ENCODE measurements around the gene BHLHA15.
"Not testable (repeated sequence)": the region's sequence is repeated elsewhere in the genome, so short reads cannot be mapped to it uniquely, and the experiment has no call there.

The BHLHA15 gene

GRCh38 chr7:98217623-98218582 lies 6.7 kb downstream of the BHLHA15 start:
- Histone ChIP-seq H3K4me1 (ENCODE audit: control insufficient read depth, insufficient read depth, low read length) (no peaks in the 10 kb centered on the region), H3K27ac (ENCODE audit: low read length) (no peak overlapping the region), H3K4me3 (ENCODE audit: low read length) (no peak overlapping the region), H3K36me3 (ENCODE audit: control insufficient read depth, insufficient read depth, low read length) (no peaks in the 10 kb centered on the region; the same call in 1 of the 2 replicates), H3K9me3 (ENCODE audit: control insufficient read depth, insufficient read depth, low read length) (no peaks in the 10 kb centered on the region), H3K27me3 (ENCODE audit: control insufficient read depth, insufficient read depth, low read length) (no peaks in the 10 kb centered on the region)
- DNase-seq (ENCODE audit: low read depth, low spot score) = no peak
- WGBS (ENCODE audit: insufficient coverage, insufficient read length) = no CpG with 5 or more reads among the region's 41 CpGs

GRCh38 chr7:98219382-98219781 lies 8.1 kb downstream of the BHLHA15 start:
- H3K36me3 ChIP-seq (ENCODE audit: control insufficient read depth, insufficient read depth, low read length); H3K27me3 ChIP-seq (ENCODE audit: control insufficient read depth, insufficient read depth, low read length); H3K9me3 ChIP-seq (ENCODE audit: control insufficient read depth, insufficient read depth, low read length); H3K4me3 ChIP-seq (ENCODE audit: low read length); H3K4me1 ChIP-seq (ENCODE audit: control insufficient read depth, insufficient read depth, low read length); H3K27ac ChIP-seq (ENCODE audit: low read length); DNase-seq (ENCODE audit: low read depth, low spot score): not testable (repeated sequence)
- no CpG with 5 or more reads among the region's 6 CpGs for WGBS (ENCODE audit: insufficient coverage, insufficient read length)

- Histone ChIP-seq H3K27me3 (ENCODE audit: control insufficient read depth, insufficient read depth, low read length) (no peaks in the 10 kb centered on the region), H3K9me3 (ENCODE audit: control insufficient read depth, insufficient read depth, low read length) (no peaks in the 10 kb centered on the region), H3K36me3 (ENCODE audit: control insufficient read depth, insufficient read depth, low read length) (no peaks in the 10 kb centered on the region; the same call in 1 of the 2 replicates), H3K4me1 (ENCODE audit: control insufficient read depth, insufficient read depth, low read length) (no peaks in the 10 kb centered on the region), H3K4me3 (ENCODE audit: low read length) (no peak overlapping the region), H3K27ac (ENCODE audit: low read length) (no peak overlapping the region)
- no peak for DNase-seq (ENCODE audit: low read depth, low spot score)
- WGBS (ENCODE audit: insufficient coverage, insufficient read length) = no CpG with 5 or more reads among the region's 34 CpGs
These were observed 10.6 kb downstream of the BHLHA15 start for GRCh38 chr7:98221611-98222532.

GRCh38 chr7:98222533-98223195 lies 11.4 kb downstream of the BHLHA15 start:
- no peak for DNase-seq (ENCODE audit: low read depth, low spot score)
- Histone ChIP-seq H3K9me3 (ENCODE audit: control insufficient read depth, insufficient read depth, low read length) (no peaks in the 10 kb centered on the region), H3K36me3 (ENCODE audit: control insufficient read depth, insufficient read depth, low read length) (no peaks in the 10 kb centered on the region; the same call in 1 of the 2 replicates), H3K4me1 (ENCODE audit: control insufficient read depth, insufficient read depth, low read length) (no peaks in the 10 kb centered on the region), H3K27me3 (ENCODE audit: control insufficient read depth, insufficient read depth, low read length) (no peaks in the 10 kb centered on the region), H3K27ac (ENCODE audit: low read length) (no peak overlapping the region), H3K4me3 (ENCODE audit: low read length) (no peak overlapping the region)
- no CpG with 5 or more reads among the region's 30 CpGs for WGBS (ENCODE audit: insufficient coverage, insufficient read length)

- Histone ChIP-seq H3K4me3 (ENCODE audit: low read length) (no peak overlapping the region), H3K36me3 (ENCODE audit: control insufficient read depth, insufficient read depth, low read length) (no peaks in the 10 kb centered on the region; the same call in 1 of the 2 replicates), H3K4me1 (ENCODE audit: control insufficient read depth, insufficient read depth, low read length) (no peaks in the 10 kb centered on the region), H3K27ac (ENCODE audit: low read length) (no peak overlapping the region), H3K27me3 (ENCODE audit: control insufficient read depth, insufficient read depth, low read length) (no peaks in the 10 kb centered on the region), H3K9me3 (ENCODE audit: control insufficient read depth, insufficient read depth, low read length) (no peaks in the 10 kb centered on the region)
- WGBS (ENCODE audit: insufficient coverage, insufficient read length) = no CpG with 5 or more reads among the region's 15 CpGs
- no peak for DNase-seq (ENCODE audit: low read depth, low spot score)
These were observed 12.2 kb downstream of the BHLHA15 start for GRCh38 chr7:98223351-98223897.

- H3K27ac ChIP-seq (ENCODE audit: low read length) = no peak overlapping the region
- no CpG with 5 or more reads among the region's 21 CpGs for WGBS (ENCODE audit: insufficient coverage, insufficient read length)
- no peak overlapping the region for H3K4me3 ChIP-seq (ENCODE audit: low read length)
- DNase-seq (ENCODE audit: low read depth, low spot score) = no peak
- H3K9me3 ChIP-seq (ENCODE audit: control insufficient read depth, insufficient read depth, low read length) = no peaks in the 10 kb centered on the region
- no peaks in the 10 kb centered on the region; the same call in 1 of the 2 replicates for H3K36me3 ChIP-seq (ENCODE audit: control insufficient read depth, insufficient read depth, low read length)
- H3K4me1 ChIP-seq (ENCODE audit: control insufficient read depth, insufficient read depth, low read length) = no peaks in the 10 kb centered on the region
- H3K27me3 ChIP-seq (ENCODE audit: control insufficient read depth, insufficient read depth, low read length) = no peaks in the 10 kb centered on the region
These were observed 12.9 kb downstream of the BHLHA15 start for GRCh38 chr7:98223898-98224700.

- Histone ChIP-seq H3K27ac (ENCODE audit: low read length) (no peak overlapping the region), H3K4me3 (ENCODE audit: low read length) (no peak overlapping the region), H3K9me3 (ENCODE audit: control insufficient read depth, insufficient read depth, low read length) (no peaks in the 10 kb centered on the region), H3K36me3 (ENCODE audit: control insufficient read depth, insufficient read depth, low read length) (no peaks in the 10 kb centered on the region; the same call in 1 of the 2 replicates), H3K27me3 (ENCODE audit: control insufficient read depth, insufficient read depth, low read length) (no peaks in the 10 kb centered on the region), H3K4me1 (ENCODE audit: control insufficient read depth, insufficient read depth, low read length) (no peaks in the 10 kb centered on the region)
- WGBS (ENCODE audit: insufficient coverage, insufficient read length) = no CpG with 5 or more reads among the region's 21 CpGs
- DNase-seq (ENCODE audit: low read depth, low spot score) = no peak
These were observed 13.5 kb downstream of the BHLHA15 start for GRCh38 chr7:98224701-98225181.

GRCh38 chr7:98225913-98226614 lies 14.8 kb downstream of the BHLHA15 start:
- no CpG with 5 or more reads among the region's 16 CpGs for WGBS (ENCODE audit: insufficient coverage, insufficient read length)
- H3K27ac ChIP-seq (ENCODE audit: low read length) = no peak overlapping the region
- no peak for DNase-seq (ENCODE audit: low read depth, low spot score)

GRCh38 chr7:98227939-98228338 lies 16.7 kb downstream of the BHLHA15 start:
- no peak overlapping the region for H3K27ac ChIP-seq (ENCODE audit: low read length)
- no peaks in the 10 kb centered on the region for H3K27me3 ChIP-seq (ENCODE audit: control insufficient read depth, insufficient read depth, low read length)
- DNase-seq (ENCODE audit: low read depth, low spot score) = no peak
- H3K9me3 ChIP-seq (ENCODE audit: control insufficient read depth, insufficient read depth, low read length) = no peaks in the 10 kb centered on the region
- H3K4me1 ChIP-seq (ENCODE audit: control insufficient read depth, insufficient read depth, low read length) = no peaks in the 10 kb centered on the region
- no CpG with 5 or more reads among the region's 18 CpGs for WGBS (ENCODE audit: insufficient coverage, insufficient read length)
- no peaks in the 10 kb centered on the region; the same call in 1 of the 2 replicates for H3K36me3 ChIP-seq (ENCODE audit: control insufficient read depth, insufficient read depth, low read length)
- no peak overlapping the region for H3K4me3 ChIP-seq (ENCODE audit: low read length)

More at GRCh38 chr7:98225913-98226614, 14.8 kb downstream of the BHLHA15 start:
- Histone ChIP-seq H3K27me3 (ENCODE audit: control insufficient read depth, insufficient read depth, low read length) (no peaks in the 10 kb centered on the region), H3K4me3 (ENCODE audit: low read length) (no peak overlapping the region), H3K36me3 (ENCODE audit: control insufficient read depth, insufficient read depth, low read length) (no peaks in the 10 kb centered on the region; the same call in 1 of the 2 replicates), H3K4me1 (ENCODE audit: control insufficient read depth, insufficient read depth, low read length) (no peaks in the 10 kb centered on the region), H3K9me3 (ENCODE audit: control insufficient read depth, insufficient read depth, low read length) (no peaks in the 10 kb centered on the region)

Data from iPS DF 6.9 (cell line).